CD14-positive monocyte (primary cell): ENCODE data around the gene RTN4RL1. TPM values are rescaled to one million over a fixed set of nuclear protein-coding genes. Genes with fewer than 3 reads are reported as not detected.

ENCODE experiments used
- DNase-seq, 3 donors: peaks; one replicate each; pipeline ENCODE4 v3.0.0-alpha.2; 2011 to 2022
- H2AFZ ChIP-seq: 2 replicates; pipeline ENCODE4 v1.6.0; 2012; ENCODE audit warnings: mild to moderate bottlenecking, low read depth, low read length, inconsistent platforms; ENCODE audit not compliant: insufficient read depth, poor library complexity, severe bottlenecking
- H3K27ac ChIP-seq, 2 donors: 1 replicate in 1 of 2; 2 replicates in 1 of 2; pipeline ENCODE4 v1.5.1; 2012 to 2013; ENCODE audit warnings: low read length in 2 of 2, control low read depth in 1 of 2, inconsistent platforms in 1 of 2, low read depth in 1 of 2, mild to moderate bottlenecking in 1 of 2
- H3K27me3 ChIP-seq, 2 donors: one replicate each; pipeline versions ENCODE4 v1.6.0 to v1.6.1; 2011 to 2013; ENCODE audit warnings: low read length in 2 of 2; ENCODE audit not compliant: control insufficient read depth in 2 of 2, insufficient read depth in 2 of 2
- H3K36me3 ChIP-seq, 2 donors: replicated peaks in 1 of 2; 1 replicate in 1 of 2; 2 replicates in 1 of 2; pipeline versions ENCODE4 v1.5.1 to v1.6.1; 2012 to 2013; ENCODE audit warnings: low read length in 2 of 2, control low read depth in 1 of 2, inconsistent platforms in 1 of 2, mild to moderate bottlenecking in 1 of 2; ENCODE audit not compliant: insufficient read depth in 2 of 2, control insufficient read depth in 1 of 2
- H3K4me1 ChIP-seq, 2 donors: 1 replicate in 1 of 2; 2 replicates in 1 of 2; pipeline versions ENCODE4 v1.5.1 to v1.6.1; 2012 to 2013; ENCODE audit warnings: low read length in 2 of 2, control low read depth in 1 of 2, inconsistent platforms in 1 of 2, mild to moderate bottlenecking in 1 of 2, moderate library complexity in 1 of 2; ENCODE audit not compliant: insufficient read depth in 2 of 2, control insufficient read depth in 1 of 2
- H3K4me2 ChIP-seq: replicated peaks from 2 replicates; pipeline ENCODE3; 2012; ENCODE audit warnings: low read length, moderate library complexity, mild to moderate bottlenecking; ENCODE audit not compliant: poor library complexity, severe bottlenecking; ENCODE audit errors: extremely low read depth
- H3K4me3 ChIP-seq, 3 experiments: fragments of 200-600 bp in 1 of 3; sonication (generic) in 1 of 3; replicated peaks in 1 of 3; 1 replicate in 2 of 3; 2 replicates in 1 of 3; pipeline ENCODE4 v1.5.1; 2011 to 2013; ENCODE audit warnings: low read length in 3 of 3, mild to moderate bottlenecking in 3 of 3, control low read depth in 2 of 3, low read depth in 2 of 3, inconsistent platforms in 1 of 3, moderate library complexity in 1 of 3
- H3K79me2 ChIP-seq: 2 replicates; pipeline ENCODE4 v1.6.0; 2012; ENCODE audit warnings: mild to moderate bottlenecking, control low read depth, inconsistent platforms, low read length, moderate library complexity; ENCODE audit not compliant: insufficient read depth
- H3K9ac ChIP-seq: 2 replicates; pipeline ENCODE4 v1.6.0; 2017; ENCODE audit warnings: low read length, mild to moderate bottlenecking; ENCODE audit not compliant: insufficient read depth, poor library complexity, severe bottlenecking
- H3K9me3 ChIP-seq, 2 donors: replicated peaks in 1 of 2; 1 replicate in 1 of 2; 2 replicates in 1 of 2; pipeline versions ENCODE4 v1.5.1 to v1.6.1; 2012 to 2013; ENCODE audit warnings: low read length in 2 of 2, control low read depth in 1 of 2; ENCODE audit not compliant: control insufficient read depth in 1 of 2, insufficient read depth in 1 of 2
- H4K20me1 ChIP-seq: 2 replicates; pipeline ENCODE4 v1.6.0; 2012; ENCODE audit warnings: mild to moderate bottlenecking, low read length, control low read depth, moderate library complexity; ENCODE audit not compliant: insufficient read depth
- H3K27ac Mint-ChIP-seq, 7 donors: one replicate each; pipeline ENCODE4 v1.8.0; 2020; ENCODE audit warnings: mild to moderate bottlenecking in 7 of 7, mixed read lengths in 7 of 7, moderate library complexity in 6 of 7, inconsistent platforms in 2 of 7
- H3K27me3 Mint-ChIP-seq, 3 donors: one replicate each; pipeline ENCODE4 v1.8.0; 2021 to 2022; ENCODE audit warnings: low read depth in 3 of 3, mild to moderate bottlenecking in 3 of 3, mixed read lengths in 3 of 3, moderate library complexity in 3 of 3, inconsistent platforms in 1 of 3
- H3K36me3 Mint-ChIP-seq, 2 donors: one replicate each; pipeline ENCODE4 v1.8.0; 2020; ENCODE audit warnings: mixed read lengths in 2 of 2, inconsistent platforms in 1 of 2, mild to moderate bottlenecking in 1 of 2
- H3K4me1 Mint-ChIP-seq: one replicate; pipeline ENCODE4 v1.8.0; 2020; ENCODE audit warnings: mild to moderate bottlenecking, mixed read lengths
- H3K4me3 Mint-ChIP-seq, 2 donors: one replicate each; pipeline ENCODE4 v1.8.0; 2020; ENCODE audit warnings: mild to moderate bottlenecking in 2 of 2, mixed read lengths in 2 of 2, moderate library complexity in 1 of 2
- H3K9me3 Mint-ChIP-seq, 7 donors: one replicate each; pipeline ENCODE4 v1.8.0; 2020 to 2022; ENCODE audit warnings: mixed read lengths in 7 of 7, mild to moderate bottlenecking in 6 of 7, moderate library complexity in 6 of 7, inconsistent platforms in 2 of 7
- WGBS: methylation state at CpG from one replicate; pipeline ENCODE4 v1.1.5; 2013; ENCODE audit warnings: missing lambda C conversion rate; ENCODE audit not compliant: insufficient coverage; 5-methylcytosine and 5-hydroxymethylcytosine counted together
- intact Hi-C, 2 donors: fragments of 100-400 bp; cut with micrococcal nuclease; formaldehyde crosslinking; loops; one replicate each; pipeline versions ENCODE4 v1.15.0 to v1.15.1; 2023
- polyA plus RNA-seq, 3 donors: library from polyadenylated mRNA; depleted of rRNA in 1 of 3; unstranded in 2 of 3; stranded (reverse) in 1 of 3; fragments of 300-500 nt in 2 of 3; fragments of >200 nt in 1 of 3; fragmentation: Illumina TruSeq in 2 of 3; gene quantifications; 1 replicate in 2 of 3; 2 replicates in 1 of 3; pipeline ENCODE4 v1.2.3, GENCODE V29; 2012 to 2021
- TF ChIP-seq, protein P1 (sequence below): fragments of 200-600 bp; IDR thresholded peaks from one replicate; pipeline ENCODE4 v1.8.0; 2022; ENCODE audit warnings: antibody characterized with exemption, mild to moderate bottlenecking

The RTN4RL1 gene
- polyA plus RNA-seq, 3 donors: 0.07 to 0.29 (median 0.11) TPM

DNA sequence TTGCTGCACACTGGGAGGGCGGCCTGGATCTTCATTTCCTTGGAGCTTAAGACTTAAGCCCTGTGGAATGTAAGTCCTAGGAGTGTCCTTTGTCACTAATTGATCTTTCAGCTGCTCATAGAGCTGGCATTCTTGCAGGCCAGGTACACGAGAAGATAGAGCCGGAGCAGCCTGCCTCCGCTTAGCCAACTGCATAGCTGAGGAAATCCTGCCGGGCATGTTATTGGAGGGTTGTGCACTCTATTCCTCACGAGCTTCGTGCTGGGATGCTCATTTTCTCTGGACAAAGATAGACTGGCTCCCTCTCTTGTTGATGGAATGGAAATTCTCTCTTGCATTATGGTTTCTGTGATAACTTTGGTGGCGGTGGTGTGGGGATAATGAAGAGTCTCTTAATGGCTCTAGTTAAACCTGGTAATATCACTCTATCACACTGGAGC is 118.5 kb downstream of the RTN4RL1 start:
- H3K4me2 ChIP-seq: no peak overlapping the region
- H3K27me3 Mint-ChIP-seq: peaks cover 59 to 83% (median 71%) of the 10 kb centered on the region in 3 donors
- H3K4me1 Mint-ChIP-seq: peaks cover 9% of the 10 kb centered on the region
- no peak overlapping the region for H2AFZ ChIP-seq
- no peaks in the 10 kb centered on the region for H3K79me2 ChIP-seq
- H3K27ac Mint-ChIP-seq: no peak overlapping the region
- DNase-seq: no peak
- intact Hi-C loops: loop anchor here in 1 of 2 donors (10.0 kb wide), 1 partner anchor 338 kb away; no protein-coding TSS in a partner anchor
- peaks cover 0 to 11% of the 10 kb centered on the region in 2 donors for H3K9me3 ChIP-seq
- no peak overlapping the region for H3K4me3 ChIP-seq
- peaks cover 4 to 9% of the 10 kb centered on the region in 2 donors for H3K4me1 ChIP-seq
- no peak overlapping the region for H3K9ac ChIP-seq
- no peaks in the 10 kb centered on the region for H4K20me1 ChIP-seq
- TF ChIP-seq, protein P1, sequence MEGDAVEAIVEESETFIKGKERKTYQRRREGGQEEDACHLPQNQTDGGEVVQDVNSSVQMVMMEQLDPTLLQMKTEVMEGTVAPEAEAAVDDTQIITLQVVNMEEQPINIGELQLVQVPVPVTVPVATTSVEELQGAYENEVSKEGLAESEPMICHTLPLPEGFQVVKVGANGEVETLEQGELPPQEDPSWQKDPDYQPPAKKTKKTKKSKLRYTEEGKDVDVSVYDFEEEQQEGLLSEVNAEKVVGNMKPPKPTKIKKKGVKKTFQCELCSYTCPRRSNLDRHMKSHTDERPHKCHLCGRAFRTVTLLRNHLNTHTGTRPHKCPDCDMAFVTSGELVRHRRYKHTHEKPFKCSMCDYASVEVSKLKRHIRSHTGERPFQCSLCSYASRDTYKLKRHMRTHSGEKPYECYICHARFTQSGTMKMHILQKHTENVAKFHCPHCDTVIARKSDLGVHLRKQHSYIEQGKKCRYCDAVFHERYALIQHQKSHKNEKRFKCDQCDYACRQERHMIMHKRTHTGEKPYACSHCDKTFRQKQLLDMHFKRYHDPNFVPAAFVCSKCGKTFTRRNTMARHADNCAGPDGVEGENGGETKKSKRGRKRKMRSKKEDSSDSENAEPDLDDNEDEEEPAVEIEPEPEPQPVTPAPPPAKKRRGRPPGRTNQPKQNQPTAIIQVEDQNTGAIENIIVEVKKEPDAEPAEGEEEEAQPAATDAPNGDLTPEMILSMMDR: no peak
- H3K27ac ChIP-seq: no peak overlapping the region
- H3K27me3 ChIP-seq: peaks cover 54 to 66% of the 10 kb centered on the region in 2 donors
- H3K4me3 Mint-ChIP-seq: peak overlapping the region in 1 of 2 donors; percentile 70
- H3K36me3 ChIP-seq: no peaks in the 10 kb centered on the region
- 100% methylated on average over 2 of the region's 8 CpGs for WGBS
- H3K36me3 Mint-ChIP-seq: peaks cover 0 to 3% of the 10 kb centered on the region in 2 donors
- H3K9me3 Mint-ChIP-seq: peaks cover 0 to 10% (median 3%) of the 10 kb centered on the region in 7 donors

DNA sequence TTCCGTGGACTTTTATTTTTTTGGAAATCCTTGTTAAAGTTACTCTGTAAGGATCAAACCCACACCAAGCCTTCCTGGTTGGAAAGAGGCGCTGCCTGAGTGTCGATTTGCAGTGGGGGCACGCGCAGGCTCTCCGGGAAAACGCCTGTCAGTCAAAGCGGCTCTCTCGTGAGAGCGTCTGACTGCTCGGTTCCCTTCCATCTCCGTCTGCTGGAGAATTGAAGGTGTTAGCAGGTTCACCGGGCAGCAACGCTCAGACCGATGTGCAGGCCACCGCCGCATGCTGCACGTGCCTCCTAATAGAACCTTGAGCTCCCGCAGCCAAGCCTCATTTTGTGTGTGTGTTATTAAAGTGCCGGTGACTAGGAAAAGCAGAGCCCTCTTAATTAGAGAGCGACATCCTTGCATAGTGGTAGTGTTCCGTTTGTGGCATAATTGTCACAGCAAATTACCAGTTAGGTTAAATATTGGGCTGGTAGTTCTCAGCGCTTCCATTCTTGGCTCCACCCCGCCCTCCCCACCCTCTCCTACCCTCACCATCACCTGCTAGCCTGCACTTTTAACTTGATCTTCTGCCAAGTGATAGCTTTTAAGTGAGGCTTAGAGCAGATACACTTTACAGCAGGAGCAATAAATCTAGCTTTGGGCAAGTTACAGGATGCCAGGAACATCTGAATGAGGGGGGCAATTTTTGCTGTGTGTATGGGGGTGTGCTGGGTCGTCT is 119.8 kb downstream of the RTN4RL1 start:
- H3K9me3 Mint-ChIP-seq: peaks cover 0 to 10% (median 3%) of the 10 kb centered on the region in 7 donors
- H3K36me3 Mint-ChIP-seq: peaks cover 0 to 3% of the 10 kb centered on the region in 2 donors
- Histone ChIP-seq H2AFZ (no peak overlapping the region), H3K4me3 (no peak overlapping the region), H4K20me1 (no peaks in the 10 kb centered on the region), H3K9me3 (peaks cover 0 to 11% of the 10 kb centered on the region in 2 donors), H3K9ac (no peak overlapping the region), H3K27ac (no peak overlapping the region), H3K79me2 (no peaks in the 10 kb centered on the region), H3K4me1 (peaks cover 4 to 9% of the 10 kb centered on the region in 2 donors), H3K4me2 (no peak overlapping the region), H3K27me3 (peaks cover 54 to 63% of the 10 kb centered on the region in 2 donors), H3K36me3 (no peaks in the 10 kb centered on the region)
- WGBS: 40% methylated on average over 21 of the region's 25 CpGs
- peaks cover 9% of the 10 kb centered on the region for H3K4me1 Mint-ChIP-seq
- TF ChIP-seq, protein P1: no peak
- peaks cover 59 to 72% (median 61%) of the 10 kb centered on the region in 3 donors for H3K27me3 Mint-ChIP-seq
- intact Hi-C loops: loop anchor here in 1 of 2 donors (10.0 kb wide), 1 partner anchor 339 kb away; no protein-coding TSS in a partner anchor
- no peak for DNase-seq
- peak overlapping the region in 1 of 7 donors; percentile 23 for H3K27ac Mint-ChIP-seq
- H3K4me3 Mint-ChIP-seq: peak overlapping the region in 1 of 2 donors; percentile 70
